Measurements from ENCODE around the gene MAGEH1.
A peak's percentile ranks its signal among the peaks of the same experiment; 100 is the strongest.

The MAGEH1 gene

DNA sequence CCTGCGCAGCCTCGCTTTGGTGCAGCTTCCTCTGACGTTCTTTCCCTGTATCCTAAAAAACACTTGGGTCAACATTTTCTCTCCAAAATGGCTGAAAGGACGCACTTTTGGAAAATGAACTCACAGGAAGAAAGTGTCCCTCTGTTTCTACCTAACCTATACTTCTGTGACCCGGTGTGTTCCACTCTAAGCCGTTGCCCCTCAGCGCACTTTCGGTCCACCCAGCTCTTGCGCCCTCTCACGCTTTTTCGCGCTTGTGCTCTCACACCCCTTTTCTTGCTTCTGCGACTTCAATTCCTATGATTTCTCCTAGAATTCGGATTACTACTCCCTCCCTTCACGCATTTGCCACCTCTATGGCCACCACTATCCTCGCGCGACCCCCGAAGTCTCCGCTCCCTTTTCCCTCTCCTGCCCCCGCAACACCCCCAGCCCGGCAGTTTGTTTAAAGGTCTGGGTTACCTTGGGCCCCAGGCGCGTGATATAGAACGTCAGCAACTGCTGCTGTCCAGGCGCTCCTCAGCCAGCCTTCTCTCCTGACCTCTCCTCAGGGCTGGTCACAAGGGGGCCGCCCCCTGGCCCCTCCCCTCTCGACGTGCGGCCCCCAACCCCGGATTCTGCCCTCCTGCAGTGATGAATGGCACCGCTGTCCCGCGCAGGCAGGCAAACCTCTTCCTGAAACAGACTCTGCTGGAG, 37.5 kb downstream of the MAGEH1 start, which contains the start of gene USP51:
USP51 (minus strand) TSS at position 535 of the 696 bp plus-strand sequence. CDS start 909 bp downstream, outside the sequence.
- no peaks in the 10 kb centered on the region for H3K9me3 ChIP-seq (ENCODE audit: control insufficient read depth, low read length)
- DNase-seq, result no peak

DNA sequence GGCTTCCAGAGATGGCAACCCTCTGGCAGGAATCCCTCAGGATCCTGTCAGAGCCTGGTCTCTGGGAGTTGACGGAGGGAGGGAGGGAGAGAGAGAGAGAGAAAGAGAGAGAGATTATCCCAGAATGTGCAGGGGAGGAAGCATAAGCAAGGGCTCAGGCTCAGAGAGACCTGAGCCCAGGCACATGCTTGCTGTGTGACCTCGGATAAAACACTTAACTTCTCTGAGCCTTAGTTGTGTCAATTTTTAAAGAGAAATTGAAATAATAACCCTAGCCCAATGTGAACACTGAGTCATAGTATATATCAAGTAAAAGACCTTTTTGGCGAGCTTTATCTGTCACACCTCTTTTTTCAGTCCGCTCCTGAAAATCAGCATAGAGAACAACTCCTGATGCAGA, 38.2 kb downstream of the MAGEH1 start:
- Histone ChIP-seq H3K4me3 (ENCODE audit: insufficient read depth, low read depth, low read length, poor library complexity, severe bottlenecking) (no peak overlapping the region), H3K27ac (ENCODE audit: insufficient read depth, low read length, poor library complexity, severe bottlenecking) (no peak overlapping the region), H3K27me3 (replicated peaks; ENCODE audit: control insufficient read depth, insufficient read depth, low read length, poor library complexity, severe bottlenecking) (no peaks in the 10 kb centered on the region), H3K4me1 (ENCODE audit: control insufficient read depth, insufficient read depth, low read length, poor library complexity, severe bottlenecking) (no peaks in the 10 kb centered on the region), H3K9me3 (ENCODE audit: control insufficient read depth, low read length) (no peaks in the 10 kb centered on the region), H3K36me3 (ENCODE audit: control insufficient read depth, insufficient read depth, low read length) (no peaks in the 10 kb centered on the region)
- DNase-seq, result no peak

More for the DNA sequence above, 37.5 kb downstream of the MAGEH1 start, which contains the start of gene USP51:
- H3K4me1 ChIP-seq (ENCODE audit: control insufficient read depth, insufficient read depth, low read length, poor library complexity, severe bottlenecking), result no peaks in the 10 kb centered on the region
- no peaks in the 10 kb centered on the region for H3K36me3 ChIP-seq (ENCODE audit: control insufficient read depth, insufficient read depth, low read length)
- peak within 1 kb of the TSS; percentile 81 for H3K4me3 ChIP-seq (ENCODE audit: insufficient read depth, low read depth, low read length, poor library complexity, severe bottlenecking)
- H3K27me3 ChIP-seq (replicated peaks; ENCODE audit: control insufficient read depth, insufficient read depth, low read length, poor library complexity, severe bottlenecking), result no peaks in the 10 kb centered on the region
- peak within 1 kb of the TSS; percentile 89 for H3K27ac ChIP-seq (ENCODE audit: insufficient read depth, low read length, poor library complexity, severe bottlenecking)

DNA sequence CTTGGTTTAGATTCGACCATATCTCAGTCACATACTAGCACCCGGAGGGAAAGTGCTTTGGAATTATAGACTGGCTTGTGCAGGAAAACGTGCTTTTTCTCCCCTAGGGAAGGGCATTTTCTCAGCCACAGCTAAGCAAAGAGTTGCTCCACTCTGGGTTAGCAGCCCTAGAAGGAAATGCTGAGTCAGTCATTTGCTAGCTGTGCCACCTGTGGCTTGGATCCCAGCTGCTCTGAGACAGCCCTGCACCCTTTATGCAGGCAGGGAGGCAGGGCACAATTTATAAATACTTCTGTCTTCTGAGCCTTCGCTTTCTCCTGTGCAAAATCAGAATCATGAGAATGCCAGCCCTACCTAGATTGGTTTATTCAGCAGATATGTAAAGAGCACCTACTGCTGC, 39.0 kb downstream of the MAGEH1 start:
- Histone ChIP-seq H3K27ac (ENCODE audit: insufficient read depth, low read length, poor library complexity, severe bottlenecking) (no peak overlapping the region), H3K4me1 (ENCODE audit: control insufficient read depth, insufficient read depth, low read length, poor library complexity, severe bottlenecking) (no peaks in the 10 kb centered on the region), H3K9me3 (ENCODE audit: control insufficient read depth, low read length) (no peaks in the 10 kb centered on the region), H3K27me3 (replicated peaks; ENCODE audit: control insufficient read depth, insufficient read depth, low read length, poor library complexity, severe bottlenecking) (no peaks in the 10 kb centered on the region), H3K36me3 (ENCODE audit: control insufficient read depth, insufficient read depth, low read length) (no peaks in the 10 kb centered on the region), H3K4me3 (ENCODE audit: insufficient read depth, low read depth, low read length, poor library complexity, severe bottlenecking) (no peak overlapping the region)
- no peak for DNase-seq
